ENCODE data around the gene SGSH.

Gene SGSH

GRCh38 chr17:80225230-80225629, 5.1 kb upstream of the SGSH start:
- DNase-seq: no peak

- DNase-seq: no peak
Observed at GRCh38 chr17:80224683-80225082, 4.5 kb upstream of the SGSH start.

GRCh38 chr17:80223838-80224497, 3.8 kb upstream of the SGSH start:
- DNase-seq: no peak

GRCh38 chr17:80223142-80223815, 3.1 kb upstream of the SGSH start:
- peak; percentile 17 for DNase-seq

- DNase-seq: no peak
Observed at GRCh38 chr17:80222376-80223141, 2.4 kb upstream of the SGSH start.

GRCh38 chr17:80221351-80222105, 1.4 kb upstream of the SGSH start:
- no peak for DNase-seq

GRCh38 chr17:80220736-80221215, 643 bp upstream of the SGSH start:
- no peak for DNase-seq

- no peak for DNase-seq
Observed at GRCh38 chr17:80219763-80220053, 425 bp downstream of the SGSH start.

- peak; percentile 86 for DNase-seq
Observed at GRCh38 chr17:80219013-80219762, 945 bp downstream of the SGSH start.

- DNase-seq: no peak
Observed at GRCh38 chr17:80218391-80218790, 1.7 kb downstream of the SGSH start.

- no peak for DNase-seq
Observed at GRCh38 chr17:80217703-80218362, 2.3 kb downstream of the SGSH start.

- DNase-seq: no peak
Observed at GRCh38 chr17:80216473-80217456, 3.4 kb downstream of the SGSH start.

- DNase-seq: no peak
Observed at GRCh38 chr17:80214878-80215210, 5.3 kb downstream of the SGSH start.

GRCh38 chr17:80214012-80214877, 5.9 kb downstream of the SGSH start:
- DNase-seq: no peak

GRCh38 chr17:80213643-80213975, 6.5 kb downstream of the SGSH start:
- no peak for DNase-seq

GRCh38 chr17:80212962-80213642, 7.0 kb downstream of the SGSH start:
- DNase-seq: no peak

GRCh38 chr17:80212511-80212910, 7.6 kb downstream of the SGSH start:
- no peak for DNase-seq

- no peak for DNase-seq
Observed at GRCh38 chr17:80212109-80212508, 8.0 kb downstream of the SGSH start.

Data from fibroblast of skin of scalp (primary cell).